ENCODE measurements around the gene CCL22. TPM values are rescaled to one million over a fixed set of nuclear protein-coding genes. Genes with fewer than 3 reads are reported as not detected.

CCL22 gene
- total and polyA plus RNA-seq, 2 of the 4 experiments (the other 2 are of a cell fraction) = not detected

- Histone ChIP-seq H3K9me3 (ENCODE audit: control insufficient read depth, insufficient read depth, low read length) (peaks cover 3% of the 10 kb centered on the region), H3K18ac (ENCODE audit: low read depth, low read length) (no peak overlapping the region), H3K36me3 (ENCODE audit: control insufficient read depth, insufficient read depth, low read length) (no peaks in the 10 kb centered on the region), H3K79me1 (ENCODE audit: low read depth in 1 of 2, low read length in 2 of 2) (no peaks in the 10 kb centered on the region), H3K9me1 (ENCODE audit: insufficient read depth, low read length) (no peaks in the 10 kb centered on the region), H3K4me2 (ENCODE audit: low read depth, low read length) (no peak overlapping the region), H2AFZ (replicated peaks; ENCODE audit: low read length, poor library complexity) (no peak overlapping the region), H3K14ac (replicated peaks; ENCODE audit: low read depth, low read length) (no peak overlapping the region), H3K4me1 (ENCODE audit: control insufficient read depth, insufficient read depth, low read length) (no peaks in the 10 kb centered on the region), H4K8ac (ENCODE audit: low read depth in 2 of 2, low read length in 2 of 2) (no peak overlapping the region), H4K5ac (ENCODE audit: low read depth, low read length) (no peak overlapping the region), H3K4ac (ENCODE audit: low read depth, low read length) (no peak overlapping the region), H2BK15ac (ENCODE audit: low read depth, low read length) (no peak overlapping the region), H4K91ac (ENCODE audit: insufficient read depth, low read depth, low read length) (no peak overlapping the region), H4K20me1 (ENCODE audit: insufficient read depth, low read length) (no peaks in the 10 kb centered on the region), H3K4me3 (ENCODE audit: insufficient read depth, low read depth, low read length) (no peak overlapping the region), H3K27me3 (ENCODE audit: control insufficient read depth, insufficient read depth, low read length) (peaks cover 47% of the 10 kb centered on the region), H3K9ac (ENCODE audit: low read depth, low read length) (no peak overlapping the region), H3K27ac (ENCODE audit: insufficient read depth, low read length) (no peak overlapping the region), H2BK20ac (ENCODE audit: low read depth, low read length) (no peak overlapping the region), H3K23ac (ENCODE audit: low read depth, low read length) (no peak overlapping the region), H2AK9ac (replicated peaks; ENCODE audit: low read depth, low read length, poor library complexity) (no peak overlapping the region), H3K56ac (ENCODE audit: extremely low read depth, insufficient read depth, low read length) (no peak overlapping the region), H2AK5ac (ENCODE audit: low read depth, low read length) (no peak overlapping the region), H2BK120ac (ENCODE audit: low read depth, low read length) (no peak overlapping the region), H2BK5ac (ENCODE audit: low read depth, low read length, poor library complexity, severe bottlenecking) (no peak overlapping the region)
- no peak for DNase-seq
- TF ChIP-seq MAFK (IDR thresholded peaks at IDR 0.05; ENCODE audit: low read depth, low read length) = peak; percentile 67
- no peak for TF ChIP-seq RFX5 (IDR thresholded peaks at IDR 0.05; ENCODE audit: low read depth, low read length)
- ChIA-PET POLR2A (ENCODE audit: unreplicated experiment) (no interaction called here), CTCF (no interaction called here)
- no TSS peak for BruUV-seq (replicated peaks)
- 80% methylated on average over 1 of the region's 5 CpGs; no CpG with 5 or more reads in 1 of the 2 experiments for WGBS, 2 experiments (ENCODE audit: extremely low coverage in 2 of 2, insufficient read length in 1 of 2)
- ATAC-seq (ENCODE audit: low read depth) = no peak
- in situ Hi-C loops (cut with MboI; ENCODE audit: low sequenced_read_pairs) (no loop called here), intact Hi-C loops (cut with micrococcal nuclease) (no loop called here), dilution Hi-C loops (cut with HindIII; ENCODE audit: low sequenced_read_pairs, unreplicated experiment) (no loop called here)
These were observed 36.4 kb downstream of the CCL22 start for GRCh38 chr16:57395026-57395425.

Measured in IMR-90 (cell line).